Measurements from ENCODE around the gene ARHGDIG.

DNA sequence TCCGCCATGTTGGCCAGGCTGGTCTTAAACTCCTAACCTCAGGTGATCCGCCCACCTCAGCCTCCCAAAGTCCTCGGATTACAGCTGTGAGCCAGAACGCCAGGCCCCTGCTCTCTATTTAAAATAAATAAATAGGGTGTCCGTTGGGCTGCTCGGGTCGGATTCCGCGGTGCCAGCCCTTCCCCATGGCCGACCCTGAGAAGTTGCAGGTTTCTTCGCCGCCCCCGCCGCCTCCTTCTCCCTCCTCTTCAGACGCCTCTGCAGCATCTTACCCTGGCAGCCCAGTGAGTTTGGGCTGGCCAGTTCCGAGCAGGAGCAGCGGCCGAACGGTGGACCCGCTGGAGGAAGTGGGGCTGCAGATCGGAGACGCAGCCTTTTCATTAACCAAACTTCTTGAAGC lies 49.4 kb upstream of the ARHGDIG start:
- TF ChIP-seq, protein P1, sequence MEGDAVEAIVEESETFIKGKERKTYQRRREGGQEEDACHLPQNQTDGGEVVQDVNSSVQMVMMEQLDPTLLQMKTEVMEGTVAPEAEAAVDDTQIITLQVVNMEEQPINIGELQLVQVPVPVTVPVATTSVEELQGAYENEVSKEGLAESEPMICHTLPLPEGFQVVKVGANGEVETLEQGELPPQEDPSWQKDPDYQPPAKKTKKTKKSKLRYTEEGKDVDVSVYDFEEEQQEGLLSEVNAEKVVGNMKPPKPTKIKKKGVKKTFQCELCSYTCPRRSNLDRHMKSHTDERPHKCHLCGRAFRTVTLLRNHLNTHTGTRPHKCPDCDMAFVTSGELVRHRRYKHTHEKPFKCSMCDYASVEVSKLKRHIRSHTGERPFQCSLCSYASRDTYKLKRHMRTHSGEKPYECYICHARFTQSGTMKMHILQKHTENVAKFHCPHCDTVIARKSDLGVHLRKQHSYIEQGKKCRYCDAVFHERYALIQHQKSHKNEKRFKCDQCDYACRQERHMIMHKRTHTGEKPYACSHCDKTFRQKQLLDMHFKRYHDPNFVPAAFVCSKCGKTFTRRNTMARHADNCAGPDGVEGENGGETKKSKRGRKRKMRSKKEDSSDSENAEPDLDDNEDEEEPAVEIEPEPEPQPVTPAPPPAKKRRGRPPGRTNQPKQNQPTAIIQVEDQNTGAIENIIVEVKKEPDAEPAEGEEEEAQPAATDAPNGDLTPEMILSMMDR (IDR thresholded peaks at IDR 0.05; ENCODE audit: low read depth, low read length) = no peak
- no peak for TF ChIP-seq EZH2phosphoT487 (IDR thresholded peaks at IDR 0.05; ENCODE audit: low read depth)

Data from OCI-LY3 (cell line).